ENCODE results near the gene GARS1. TPM values are rescaled to one million over a fixed set of nuclear protein-coding genes. Genes with fewer than 3 reads are reported as not detected.

Gene GARS1
- total and polyA plus RNA-seq, 9 of the 15 experiments (the other 6 are each of a cell fraction or from before 2014, with no cell fraction given), result 142 to 769 (median 272) TPM

GRCh38 chr7:30594540-30595435, at the start of gene GARS1 (continued):
- TF ChIP-seq CREB3L1 (IDR thresholded peaks at IDR 0.05; ENCODE audit: borderline replicate concordance, low read depth), result peak; percentile 95
- TF ChIP-seq ZBTB17 (CRISPR knock-in tag; IDR thresholded peaks at IDR 0.05), result no peak
- TF ChIP-seq, protein P1, sequence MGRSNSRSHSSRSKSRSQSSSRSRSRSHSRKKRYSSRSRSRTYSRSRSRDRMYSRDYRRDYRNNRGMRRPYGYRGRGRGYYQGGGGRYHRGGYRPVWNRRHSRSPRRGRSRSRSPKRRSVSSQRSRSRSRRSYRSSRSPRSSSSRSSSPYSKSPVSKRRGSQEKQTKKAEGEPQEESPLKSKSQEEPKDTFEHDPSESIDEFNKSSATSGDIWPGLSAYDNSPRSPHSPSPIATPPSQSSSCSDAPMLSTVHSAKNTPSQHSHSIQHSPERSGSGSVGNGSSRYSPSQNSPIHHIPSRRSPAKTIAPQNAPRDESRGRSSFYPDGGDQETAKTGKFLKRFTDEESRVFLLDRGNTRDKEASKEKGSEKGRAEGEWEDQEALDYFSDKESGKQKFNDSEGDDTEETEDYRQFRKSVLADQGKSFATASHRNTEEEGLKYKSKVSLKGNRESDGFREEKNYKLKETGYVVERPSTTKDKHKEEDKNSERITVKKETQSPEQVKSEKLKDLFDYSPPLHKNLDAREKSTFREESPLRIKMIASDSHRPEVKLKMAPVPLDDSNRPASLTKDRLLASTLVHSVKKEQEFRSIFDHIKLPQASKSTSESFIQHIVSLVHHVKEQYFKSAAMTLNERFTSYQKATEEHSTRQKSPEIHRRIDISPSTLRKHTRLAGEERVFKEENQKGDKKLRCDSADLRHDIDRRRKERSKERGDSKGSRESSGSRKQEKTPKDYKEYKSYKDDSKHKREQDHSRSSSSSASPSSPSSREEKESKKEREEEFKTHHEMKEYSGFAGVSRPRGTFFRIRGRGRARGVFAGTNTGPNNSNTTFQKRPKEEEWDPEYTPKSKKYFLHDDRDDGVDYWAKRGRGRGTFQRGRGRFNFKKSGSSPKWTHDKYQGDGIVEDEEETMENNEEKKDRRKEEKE (IDR thresholded peaks at IDR 0.05; ENCODE audit: borderline replicate concordance in 1 of 2, control insufficient read depth in 1 of 2, low read depth in 2 of 2, low read length in 1 of 2), result no peak; a peak in 1 of 4 replicates
- TF ChIP-seq NFATC3 (IDR thresholded peaks at IDR 0.05), result no peak
- TF ChIP-seq GABPA (tag; conservative IDR thresholded peaks at IDR 0.05; ENCODE audit: low read depth), result peak; percentile 83
- TF ChIP-seq ZBTB5 (IDR thresholded peaks at IDR 0.05), result peak; percentile 79; the same call in 1 of the 2 replicates
- no peak; the same call in 1 of the 2 replicates for TF ChIP-seq ZBTB1 (CRISPR knock-in tag; IDR thresholded peaks at IDR 0.05; ENCODE audit: borderline replicate concordance, low read depth)
- TF ChIP-seq, protein P2, sequence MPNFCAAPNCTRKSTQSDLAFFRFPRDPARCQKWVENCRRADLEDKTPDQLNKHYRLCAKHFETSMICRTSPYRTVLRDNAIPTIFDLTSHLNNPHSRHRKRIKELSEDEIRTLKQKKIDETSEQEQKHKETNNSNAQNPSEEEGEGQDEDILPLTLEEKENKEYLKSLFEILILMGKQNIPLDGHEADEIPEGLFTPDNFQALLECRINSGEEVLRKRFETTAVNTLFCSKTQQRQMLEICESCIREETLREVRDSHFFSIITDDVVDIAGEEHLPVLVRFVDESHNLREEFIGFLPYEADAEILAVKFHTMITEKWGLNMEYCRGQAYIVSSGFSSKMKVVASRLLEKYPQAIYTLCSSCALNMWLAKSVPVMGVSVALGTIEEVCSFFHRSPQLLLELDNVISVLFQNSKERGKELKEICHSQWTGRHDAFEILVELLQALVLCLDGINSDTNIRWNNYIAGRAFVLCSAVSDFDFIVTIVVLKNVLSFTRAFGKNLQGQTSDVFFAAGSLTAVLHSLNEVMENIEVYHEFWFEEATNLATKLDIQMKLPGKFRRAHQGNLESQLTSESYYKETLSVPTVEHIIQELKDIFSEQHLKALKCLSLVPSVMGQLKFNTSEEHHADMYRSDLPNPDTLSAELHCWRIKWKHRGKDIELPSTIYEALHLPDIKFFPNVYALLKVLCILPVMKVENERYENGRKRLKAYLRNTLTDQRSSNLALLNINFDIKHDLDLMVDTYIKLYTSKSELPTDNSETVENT (CRISPR knock-in tag; IDR thresholded peaks at IDR 0.05), result peak; percentile 80
- TF ChIP-seq SRSF3 (IDR thresholded peaks at IDR 0.05; ENCODE audit: insufficient read depth, low read length), result peak; percentile 80; the same call in 1 of the 2 replicates
- TF ChIP-seq SRF (CRISPR knock-in tag; IDR thresholded peaks at IDR 0.05), result peak in 1 of 2 experiments; percentile 81; a peak in 2 of 4 replicates
- peak; percentile 11 to 64 for TF ChIP-seq AFF1 (IDR thresholded peaks at IDR 0.05; ENCODE audit: low read depth in 1 of 2, partially characterized antibody in 2 of 2)
